Activated CD4-positive, alpha-beta memory T cell treated with anti-CD3 and anti-CD28 coated beads, Interleukin-2, amount 10 ng/mL, durations not matched to agents 7 days and 5 days (primary cell): ENCODE measurements around the gene SRSF3. TPM values are rescaled to one million over a fixed set of nuclear protein-coding genes. Genes with fewer than 3 reads are reported as not detected.
"Not testable (repeated sequence)": the region's sequence is repeated elsewhere in the genome, so short reads cannot be mapped to it uniquely, and the experiment has no call there.

ENCODE experiments used
- CTCF ChIA-PET: fragments of 350-600 bp; sonication (Branson Sonifier 250); formaldehyde crosslinking; loops from one replicate; lab custom pipeline; 2021; ENCODE audit warnings: antibody characterized with exemption, inconsistent platforms; lab: Charles Lee
- POLR2A ChIA-PET: fragments of 350-600 bp; sonication (Branson Sonifier 250); formaldehyde crosslinking; loops from one replicate; lab custom pipeline; 2021; ENCODE audit warnings: antibody characterized with exemption; lab: Charles Lee
- DNase-seq: peaks from one replicate; pipeline ENCODE4 v3.0.0-alpha.2; 2020
- H3K27ac Mint-ChIP-seq: one replicate; pipeline ENCODE4 v1.8.0; 2021; ENCODE audit warnings: mild to moderate bottlenecking, mixed read lengths
- H3K27me3 Mint-ChIP-seq: one replicate; pipeline ENCODE4 v1.8.0; 2021; ENCODE audit warnings: mixed read lengths
- H3K36me3 Mint-ChIP-seq: one replicate; pipeline ENCODE4 v1.8.0; 2021; ENCODE audit warnings: low read depth, mixed read lengths
- H3K4me1 Mint-ChIP-seq: one replicate; pipeline ENCODE4 v1.8.0; 2021; ENCODE audit warnings: mixed read lengths
- H3K4me3 Mint-ChIP-seq: one replicate; pipeline ENCODE4 v1.8.0; 2021; ENCODE audit warnings: mild to moderate bottlenecking, mixed read lengths
- H3K9me3 Mint-ChIP-seq: one replicate; pipeline ENCODE4 v1.8.0; 2021; ENCODE audit warnings: mixed read lengths
- total RNA-seq, 2 experiments: library from RNA; stranded (reverse); gene quantifications; one replicate each; pipeline ENCODE4 v1.2.3, GENCODE V29; 2021

The SRSF3 gene
- total RNA-seq, 2 experiments from 2014 or later, result 384 to 385 TPM

- Mint-ChIP-seq H3K4me3 (no peak overlapping the region), H3K27ac (no peak overlapping the region), H3K27me3 (peaks cover 24% of the 10 kb centered on the region), H3K36me3 (no peaks in the 10 kb centered on the region), H3K4me1 (no peaks in the 10 kb centered on the region), H3K9me3 (no peaks in the 10 kb centered on the region)
- POLR2A ChIA-PET, result no interaction called here
- CTCF ChIA-PET, result no interaction called here
- no peak for DNase-seq
Observed at GRCh38 chr6:36560822-36561221, 33.3 kb upstream of the SRSF3 start.

- ChIA-PET POLR2A (no interaction called here), CTCF (no interaction called here)
- H3K9me3 Mint-ChIP-seq, result no peaks in the 10 kb centered on the region
- DNase-seq, result no peak
- H3K4me1 Mint-ChIP-seq, result no peaks in the 10 kb centered on the region
- H3K27me3 Mint-ChIP-seq, result peaks cover 20% of the 10 kb centered on the region
- H3K36me3 Mint-ChIP-seq, result no peaks in the 10 kb centered on the region
- no peak overlapping the region for H3K4me3 Mint-ChIP-seq
- no peak overlapping the region for H3K27ac Mint-ChIP-seq
Observed at GRCh38 chr6:36563237-36563927, 30.8 kb upstream of the SRSF3 start.

- peaks cover 20% of the 10 kb centered on the region for H3K27me3 Mint-ChIP-seq
- no peaks in the 10 kb centered on the region for H3K9me3 Mint-ChIP-seq
- POLR2A ChIA-PET, result no interaction called here
- H3K4me3 Mint-ChIP-seq, result no peak overlapping the region
- no peaks in the 10 kb centered on the region for H3K4me1 Mint-ChIP-seq
- CTCF ChIA-PET, result interaction anchor here (0.6 kb wide), 1 partner anchor 9 kb away, joined by 3 read pairs; no protein-coding TSS in a partner anchor
- no peak for DNase-seq
- no peak overlapping the region for H3K27ac Mint-ChIP-seq
- no peaks in the 10 kb centered on the region for H3K36me3 Mint-ChIP-seq
Observed at GRCh38 chr6:36563928-36564284, 30.3 kb upstream of the SRSF3 start.

DNA sequence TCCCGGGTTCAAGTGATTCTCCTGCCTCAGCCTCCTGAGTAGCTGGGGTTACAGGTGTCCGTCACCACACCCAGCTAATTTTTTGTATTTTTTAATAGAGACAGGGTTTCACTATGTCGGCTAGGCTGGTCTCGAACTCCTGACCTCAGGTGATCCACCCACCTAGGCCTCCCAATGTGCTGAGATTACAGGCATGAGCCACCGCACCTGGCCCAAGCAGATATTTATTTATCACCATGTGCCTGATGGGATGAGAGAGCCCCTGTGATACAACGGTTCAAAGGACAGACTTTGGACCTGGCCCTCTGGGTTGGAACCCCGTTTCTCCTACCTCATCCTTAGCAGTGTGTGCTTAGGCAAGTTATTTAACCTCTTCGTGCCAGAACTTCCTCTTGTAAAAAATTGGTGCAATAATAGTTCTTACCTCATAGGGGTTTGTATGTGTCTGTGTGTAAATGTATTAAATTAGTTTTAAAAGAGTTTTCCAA is 27.7 kb upstream of the SRSF3 start:
- Mint-ChIP-seq H3K9me3 (no peaks in the 10 kb centered on the region), H3K27ac (no peak overlapping the region), H3K4me1 (peaks cover 2% of the 10 kb centered on the region), H3K27me3 (peaks cover 11% of the 10 kb centered on the region), H3K4me3 (no peak overlapping the region), H3K36me3 (no peaks in the 10 kb centered on the region)
- POLR2A ChIA-PET, result interaction anchor here (0.8 kb wide), 1 partner anchor 111 kb away, joined by 3 read pairs; no protein-coding TSS in a partner anchor
- no peak for DNase-seq
- CTCF ChIA-PET, result interaction anchor here (1.2 kb wide), 1 partner anchor 138 kb away, joined by 3 read pairs; no protein-coding TSS in a partner anchor

- Mint-ChIP-seq H3K27ac (no peak overlapping the region), H3K36me3 (no peaks in the 10 kb centered on the region), H3K27me3 (no peaks in the 10 kb centered on the region), H3K9me3 (no peaks in the 10 kb centered on the region), H3K4me3 (no peak overlapping the region), H3K4me1 (peaks cover 2% of the 10 kb centered on the region)
- no peak for DNase-seq
- ChIA-PET POLR2A (no interaction called here), CTCF (interaction anchor here (1.1 kb wide), 1 partner anchor 45 kb away, joined by 4 read pairs; no protein-coding TSS in a partner anchor)
Observed at GRCh38 chr6:36570264-36570663, 23.9 kb upstream of the SRSF3 start.

GRCh38 chr6:36571122-36572043 is 22.8 kb upstream of the SRSF3 start:
- Mint-ChIP-seq H3K27ac (no peak overlapping the region), H3K4me1 (peaks cover 2% of the 10 kb centered on the region), H3K4me3 (no peak overlapping the region), H3K27me3 (no peaks in the 10 kb centered on the region), H3K9me3 (no peaks in the 10 kb centered on the region), H3K36me3 (no peaks in the 10 kb centered on the region)
- ChIA-PET CTCF (interaction anchor here (0.6 kb wide), 1 partner anchor 18 kb away, joined by 3 read pairs; no protein-coding TSS in a partner anchor), POLR2A (interaction anchor here (0.6 kb wide), 1 partner anchor 29 kb away, joined by 3 read pairs; no protein-coding TSS in a partner anchor)
- DNase-seq, result no peak

- H3K27me3 Mint-ChIP-seq, H3K4me3 Mint-ChIP-seq, H3K9me3 Mint-ChIP-seq, DNase-seq, H3K36me3 Mint-ChIP-seq, H3K4me1 Mint-ChIP-seq, H3K27ac Mint-ChIP-seq, POLR2A ChIA-PET, CTCF ChIA-PET: not testable (repeated sequence)
Observed at GRCh38 chr6:36572353-36573311, 21.5 kb upstream of the SRSF3 start.

DNA sequence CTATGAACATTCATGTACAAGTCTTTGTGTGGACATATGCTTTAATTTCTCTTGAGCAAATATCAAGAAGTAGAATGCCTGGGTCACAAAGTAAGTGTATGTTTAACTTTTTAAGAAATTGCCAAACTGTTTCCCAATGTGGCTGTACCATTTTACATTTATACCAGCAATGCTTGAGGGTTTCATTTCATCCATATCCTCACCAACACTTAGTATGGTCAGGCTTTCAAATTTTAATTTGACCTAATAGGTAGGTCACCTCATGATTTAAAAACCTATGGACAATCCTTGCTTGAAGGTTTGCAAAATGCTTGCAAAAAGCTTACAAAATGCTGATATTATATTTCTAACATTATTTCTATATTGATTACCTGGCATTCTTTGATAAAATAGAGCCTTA is 19.5 kb upstream of the SRSF3 start:
- POLR2A ChIA-PET, result no interaction called here
- DNase-seq, result no peak
- no peak overlapping the region for H3K4me3 Mint-ChIP-seq
- H3K4me1 Mint-ChIP-seq, result peaks cover 7% of the 10 kb centered on the region
- no peaks in the 10 kb centered on the region for H3K27me3 Mint-ChIP-seq
- H3K27ac Mint-ChIP-seq, result no peak overlapping the region
- CTCF ChIA-PET, result interaction anchor here (0.6 kb wide), 1 partner anchor 274 kb away, joined by 3 read pairs; no protein-coding TSS in a partner anchor
- no peaks in the 10 kb centered on the region for H3K36me3 Mint-ChIP-seq
- no peaks in the 10 kb centered on the region for H3K9me3 Mint-ChIP-seq

DNA sequence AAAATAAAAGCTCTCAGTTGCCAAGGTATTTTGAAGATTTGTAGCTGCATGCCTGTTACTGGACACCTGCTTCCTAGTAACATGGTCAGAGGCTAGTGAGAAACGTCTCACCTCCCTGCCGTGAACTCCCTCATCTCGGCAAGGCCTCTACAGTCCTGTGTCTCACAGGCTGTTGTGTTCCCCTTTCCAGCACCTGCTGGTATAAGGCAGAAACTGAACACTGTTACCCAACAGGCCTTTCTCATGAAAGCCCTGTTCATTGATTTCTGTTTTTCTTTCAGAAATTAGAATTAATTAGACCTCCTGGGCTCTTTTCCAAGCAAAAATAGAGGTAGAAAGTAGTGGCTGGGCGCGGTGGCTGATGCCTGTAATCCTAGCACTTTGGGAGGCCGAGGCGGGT is 17.6 kb upstream of the SRSF3 start:
- H3K27me3 Mint-ChIP-seq, result no peaks in the 10 kb centered on the region
- H3K4me1 Mint-ChIP-seq, result peaks cover 6% of the 10 kb centered on the region
- H3K36me3 Mint-ChIP-seq, result no peaks in the 10 kb centered on the region
- ChIA-PET CTCF (no interaction called here), POLR2A (interaction anchor here (0.6 to 1.5 kb wide), 4 partner anchors 12 to 33 kb away, joined by 3 to 4 read pairs (median 4); no protein-coding TSS in a partner anchor)
- no peak overlapping the region for H3K27ac Mint-ChIP-seq
- DNase-seq, result no peak
- H3K4me3 Mint-ChIP-seq, result no peak overlapping the region
- H3K9me3 Mint-ChIP-seq, result no peaks in the 10 kb centered on the region

DNA sequence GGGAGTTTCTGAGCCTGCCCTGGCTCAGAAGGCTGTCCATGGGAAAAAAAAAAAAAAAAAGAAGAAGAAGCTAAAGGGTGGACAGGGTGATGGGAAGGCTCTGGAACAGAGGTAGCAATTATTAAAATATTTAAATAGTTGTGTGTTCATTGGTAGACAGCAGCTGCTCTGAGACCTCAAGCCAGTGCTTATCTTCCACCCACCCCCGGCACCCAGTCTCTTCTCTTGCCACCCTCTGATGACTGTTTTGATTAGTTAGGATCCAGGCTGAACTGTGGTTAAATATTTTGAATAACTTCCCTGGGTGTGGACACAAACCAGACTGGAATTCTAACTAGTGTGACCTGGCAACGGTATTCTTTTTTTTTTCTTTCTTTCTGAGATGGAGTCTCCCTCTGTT is 16.9 kb upstream of the SRSF3 start:
- H3K9me3 Mint-ChIP-seq, result no peaks in the 10 kb centered on the region

DNA sequence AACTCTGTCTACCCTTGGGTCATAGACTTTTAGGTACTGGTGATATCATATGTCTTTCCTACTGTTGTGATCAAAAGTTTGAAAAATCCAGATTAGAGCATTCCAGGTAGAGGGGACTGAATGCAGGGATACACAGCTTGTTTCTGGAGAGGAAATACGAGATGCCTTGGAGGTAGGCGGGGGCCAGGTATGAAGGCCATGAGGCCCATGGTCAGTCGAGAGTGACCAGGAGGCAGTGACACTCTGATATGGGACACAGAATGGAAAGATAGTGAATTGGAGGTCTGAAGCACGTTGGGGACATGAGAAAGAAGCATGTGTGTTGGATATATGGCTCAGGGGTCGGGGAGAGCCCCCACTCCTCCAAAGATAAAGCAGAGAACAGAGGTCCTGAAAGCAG is 16.1 kb upstream of the SRSF3 start:
- Mint-ChIP-seq H3K36me3 (no peaks in the 10 kb centered on the region), H3K27me3 (no peaks in the 10 kb centered on the region), H3K4me3 (no peak overlapping the region), H3K9me3 (no peaks in the 10 kb centered on the region), H3K4me1 (peaks cover 9% of the 10 kb centered on the region), H3K27ac (no peak overlapping the region)
- ChIA-PET CTCF (interaction anchor here (2.6 kb wide), 1 partner anchor 155 kb away, joined by 12 read pairs; no protein-coding TSS in a partner anchor), POLR2A (no interaction called here)
- no peak for DNase-seq

More for the DNA sequence above, 16.9 kb upstream of the SRSF3 start:
- H3K36me3 Mint-ChIP-seq, result no peaks in the 10 kb centered on the region
- ChIA-PET POLR2A (no interaction called here), CTCF (no interaction called here)
- H3K4me1 Mint-ChIP-seq, result peaks cover 6% of the 10 kb centered on the region
- H3K4me3 Mint-ChIP-seq, result no peak overlapping the region
- no peak overlapping the region for H3K27ac Mint-ChIP-seq
- no peaks in the 10 kb centered on the region for H3K27me3 Mint-ChIP-seq
- DNase-seq, result no peak

GRCh38 chr6:36578431-36578830 is 15.7 kb upstream of the SRSF3 start:
- H3K36me3 Mint-ChIP-seq, result no peaks in the 10 kb centered on the region
- DNase-seq, result no peak
- no peak overlapping the region for H3K27ac Mint-ChIP-seq
- ChIA-PET POLR2A (no interaction called here), CTCF (interaction anchor here (1.8 to 2.6 kb wide), 3 partner anchors 137 to 155 kb away, joined by 5 to 26 read pairs (median 12); no protein-coding TSS in a partner anchor)
- H3K27me3 Mint-ChIP-seq, result no peaks in the 10 kb centered on the region
- H3K4me1 Mint-ChIP-seq, result peaks cover 11% of the 10 kb centered on the region
- no peak overlapping the region for H3K4me3 Mint-ChIP-seq
- no peaks in the 10 kb centered on the region for H3K9me3 Mint-ChIP-seq
